ENCODE data around the gene STK32A. TPM values are rescaled to one million over a fixed set of nuclear protein-coding genes. Genes with fewer than 3 reads are reported as not detected.

STK32A gene
- total RNA-seq, 1 experiment from 2014 or later = 0.16 TPM

GRCh38 chr5:147204576-147204975 is 30.2 kb upstream of the STK32A start:
- ChIA-PET POLR2A (no interaction called here), CTCF (no interaction called here)
- 0 out of 2 replicates have a peak, but pooled peaks cover 8% of the 10 kb centered on the region for H3K4me1 ChIP-seq
- H3K27me3 ChIP-seq (replicated peaks; ENCODE audit: control insufficient read depth, insufficient read depth, low read length) = no peaks in the 10 kb centered on the region
- TF ChIP-seq CTCF (IDR thresholded peaks at IDR 0.05; ENCODE audit: insufficient read depth in 1 of 2, low read depth in 1 of 2, low read length in 1 of 2, severe bottlenecking in 1 of 2, unreplicated experiment in 1 of 2) = no peak
- no peak overlapping the region for H3K4me3 ChIP-seq (ENCODE audit: low read depth, low read length)
- BruUV-seq (replicated peaks) = no TSS peak
- no peaks in the 10 kb centered on the region for H3K36me3 ChIP-seq (ENCODE audit: control insufficient read depth, insufficient read depth, low read length)
- Mint-ChIP-seq H3K9me3 (ENCODE audit: unreplicated experiment) (no peaks in the 10 kb centered on the region), H3K4me1 (ENCODE audit: low read depth, unreplicated experiment) (no peaks in the 10 kb centered on the region), H3K27ac (ENCODE audit: unreplicated experiment) (no peak overlapping the region), H3K4me3 (ENCODE audit: unreplicated experiment) (no peak overlapping the region), H3K27me3 (ENCODE audit: insufficient read depth, unreplicated experiment) (no peaks in the 10 kb centered on the region), H3K36me3 (ENCODE audit: insufficient read depth, unreplicated experiment) (no peaks in the 10 kb centered on the region)
- no peak for DNase-seq
- no peaks in the 10 kb centered on the region for H3K9me3 ChIP-seq
- intact Hi-C loops (cut with micrococcal nuclease; ENCODE audit: unreplicated experiment) = no loop called here

GRCh38 chr5:147208134-147208533 is 26.7 kb upstream of the STK32A start:
- no peaks in the 10 kb centered on the region for H3K9me3 Mint-ChIP-seq (ENCODE audit: unreplicated experiment)
- Histone ChIP-seq H3K4me1 (no peaks in the 10 kb centered on the region), H3K9me3 (no peaks in the 10 kb centered on the region), H3K27me3 (replicated peaks; ENCODE audit: control insufficient read depth, insufficient read depth, low read length) (no peaks in the 10 kb centered on the region), H3K4me3 (ENCODE audit: low read depth, low read length) (no peak overlapping the region), H3K36me3 (ENCODE audit: control insufficient read depth, insufficient read depth, low read length) (no peaks in the 10 kb centered on the region)
- no peaks in the 10 kb centered on the region for H3K36me3 Mint-ChIP-seq (ENCODE audit: insufficient read depth, unreplicated experiment)
- H3K27me3 Mint-ChIP-seq (ENCODE audit: insufficient read depth, unreplicated experiment) = no peaks in the 10 kb centered on the region
- no peak for TF ChIP-seq CTCF (IDR thresholded peaks at IDR 0.05; ENCODE audit: insufficient read depth in 1 of 2, low read depth in 1 of 2, low read length in 1 of 2, severe bottlenecking in 1 of 2, unreplicated experiment in 1 of 2)
- no peaks in the 10 kb centered on the region for H3K4me1 Mint-ChIP-seq (ENCODE audit: low read depth, unreplicated experiment)
- intact Hi-C loops (cut with micrococcal nuclease; ENCODE audit: unreplicated experiment) = no loop called here
- BruUV-seq (replicated peaks) = no TSS peak
- no peak for DNase-seq
- H3K27ac Mint-ChIP-seq (ENCODE audit: unreplicated experiment) = no peak overlapping the region
- H3K4me3 Mint-ChIP-seq (ENCODE audit: unreplicated experiment) = no peak overlapping the region
- ChIA-PET POLR2A (no interaction called here), CTCF (no interaction called here)

GRCh38 chr5:147216552-147217154 is 18.2 kb upstream of the STK32A start:
- Histone ChIP-seq H3K27me3 (replicated peaks; ENCODE audit: control insufficient read depth, insufficient read depth, low read length) (no peaks in the 10 kb centered on the region), H3K4me1 (no peaks in the 10 kb centered on the region; the same call in 1 of the 2 replicates), H3K4me3 (ENCODE audit: low read depth, low read length) (no peak overlapping the region), H3K36me3 (ENCODE audit: control insufficient read depth, insufficient read depth, low read length) (no peaks in the 10 kb centered on the region), H3K9me3 (no peaks in the 10 kb centered on the region)
- ChIA-PET CTCF (interaction anchor here (1.2 to 1.3 kb wide), 2 partner anchors 153 to 362 kb away, joined by 3 read pairs; no protein-coding TSS in a partner anchor), POLR2A (no interaction called here)
- no peaks in the 10 kb centered on the region for H3K27me3 Mint-ChIP-seq (ENCODE audit: insufficient read depth, unreplicated experiment)
- H3K4me1 Mint-ChIP-seq (ENCODE audit: low read depth, unreplicated experiment) = no peaks in the 10 kb centered on the region
- no peaks in the 10 kb centered on the region for H3K36me3 Mint-ChIP-seq (ENCODE audit: insufficient read depth, unreplicated experiment)
- H3K9me3 Mint-ChIP-seq (ENCODE audit: unreplicated experiment) = no peaks in the 10 kb centered on the region
- H3K27ac Mint-ChIP-seq (ENCODE audit: unreplicated experiment) = no peak overlapping the region
- DNase-seq = peak in 1 of 2 experiments; percentile 20
- BruUV-seq (replicated peaks) = no TSS peak
- intact Hi-C loops (cut with micrococcal nuclease; ENCODE audit: unreplicated experiment) = no loop called here
- TF ChIP-seq CTCF (IDR thresholded peaks at IDR 0.05; ENCODE audit: insufficient read depth in 1 of 2, low read depth in 1 of 2, low read length in 1 of 2, severe bottlenecking in 1 of 2, unreplicated experiment in 1 of 2) = no peak
- H3K4me3 Mint-ChIP-seq (ENCODE audit: unreplicated experiment) = no peak overlapping the region

All from Caco-2 (cell line).